Lower leg skin (tissue), 3 donors: ENCODE results near the gene GABARAPL2.

Source experiments
- CTCF ChIP-seq, 3 donors: fragments of 450-650 bp; IDR thresholded peaks; one replicate each; pipeline ENCODE4 v1.5.1; 2016; ENCODE audit warnings: antibody characterized with exemption in 3 of 3, mild to moderate bottlenecking in 3 of 3, moderate library complexity in 2 of 3
- POLR2A ChIP-seq, 2 donors: fragments of 450-650 bp; IDR thresholded peaks; one replicate each; pipeline ENCODE4 v1.6.1; 2016 to 2017; ENCODE audit warnings: antibody characterized with exemption in 2 of 2, mild to moderate bottlenecking in 1 of 2, moderate library complexity in 1 of 2

- TF ChIP-seq CTCF (IDR thresholded peaks at IDR 0.05) = no peak
- TF ChIP-seq POLR2A (IDR thresholded peaks at IDR 0.05) = no peak
Measured at GRCh38 chr16:75593825-75594820, 27.9 kb downstream of the GABARAPL2 start.
